Prostate gland (tissue), 2 donors: Measurements from ENCODE around the gene TMEM147.

Experiments used
- POLR2A ChIP-seq: fragments of 450-650 bp; IDR thresholded peaks from one replicate; pipeline ENCODE4 v1.6.1; 2016; ENCODE audit warnings: antibody characterized with exemption, mild to moderate bottlenecking
- POLR2AphosphoS5 ChIP-seq: sonication (generic); formaldehyde crosslinking; IDR thresholded peaks from one replicate; pipeline ENCODE4 v1.6.1; 2017; ENCODE audit warnings: antibody characterized with exemption
- TF ChIP-seq, protein P1 (sequence below), 4 experiments: fragments of 200-600 bp in 2 of 4; fragments of 450-650 bp in 2 of 4; sonication (generic) in 2 of 4; IDR thresholded peaks; 1 replicate in 3 of 4; 2 replicates in 1 of 4; pipeline ENCODE4 v1.5.1; 2016 to 2019; ENCODE audit warnings: antibody characterized with exemption in 4 of 4, mild to moderate bottlenecking in 2 of 4, moderate library complexity in 2 of 4

GRCh38 chr19:35560271-35560670, 14.8 kb downstream of the TMEM147 start:
- TF ChIP-seq, protein P1, sequence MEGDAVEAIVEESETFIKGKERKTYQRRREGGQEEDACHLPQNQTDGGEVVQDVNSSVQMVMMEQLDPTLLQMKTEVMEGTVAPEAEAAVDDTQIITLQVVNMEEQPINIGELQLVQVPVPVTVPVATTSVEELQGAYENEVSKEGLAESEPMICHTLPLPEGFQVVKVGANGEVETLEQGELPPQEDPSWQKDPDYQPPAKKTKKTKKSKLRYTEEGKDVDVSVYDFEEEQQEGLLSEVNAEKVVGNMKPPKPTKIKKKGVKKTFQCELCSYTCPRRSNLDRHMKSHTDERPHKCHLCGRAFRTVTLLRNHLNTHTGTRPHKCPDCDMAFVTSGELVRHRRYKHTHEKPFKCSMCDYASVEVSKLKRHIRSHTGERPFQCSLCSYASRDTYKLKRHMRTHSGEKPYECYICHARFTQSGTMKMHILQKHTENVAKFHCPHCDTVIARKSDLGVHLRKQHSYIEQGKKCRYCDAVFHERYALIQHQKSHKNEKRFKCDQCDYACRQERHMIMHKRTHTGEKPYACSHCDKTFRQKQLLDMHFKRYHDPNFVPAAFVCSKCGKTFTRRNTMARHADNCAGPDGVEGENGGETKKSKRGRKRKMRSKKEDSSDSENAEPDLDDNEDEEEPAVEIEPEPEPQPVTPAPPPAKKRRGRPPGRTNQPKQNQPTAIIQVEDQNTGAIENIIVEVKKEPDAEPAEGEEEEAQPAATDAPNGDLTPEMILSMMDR (IDR thresholded peaks at IDR 0.05) = no peak
- TF ChIP-seq POLR2A = no peak
- TF ChIP-seq POLR2AphosphoS5 = no peak
